ENCODE measurements around the gene AKT2.

DNA sequence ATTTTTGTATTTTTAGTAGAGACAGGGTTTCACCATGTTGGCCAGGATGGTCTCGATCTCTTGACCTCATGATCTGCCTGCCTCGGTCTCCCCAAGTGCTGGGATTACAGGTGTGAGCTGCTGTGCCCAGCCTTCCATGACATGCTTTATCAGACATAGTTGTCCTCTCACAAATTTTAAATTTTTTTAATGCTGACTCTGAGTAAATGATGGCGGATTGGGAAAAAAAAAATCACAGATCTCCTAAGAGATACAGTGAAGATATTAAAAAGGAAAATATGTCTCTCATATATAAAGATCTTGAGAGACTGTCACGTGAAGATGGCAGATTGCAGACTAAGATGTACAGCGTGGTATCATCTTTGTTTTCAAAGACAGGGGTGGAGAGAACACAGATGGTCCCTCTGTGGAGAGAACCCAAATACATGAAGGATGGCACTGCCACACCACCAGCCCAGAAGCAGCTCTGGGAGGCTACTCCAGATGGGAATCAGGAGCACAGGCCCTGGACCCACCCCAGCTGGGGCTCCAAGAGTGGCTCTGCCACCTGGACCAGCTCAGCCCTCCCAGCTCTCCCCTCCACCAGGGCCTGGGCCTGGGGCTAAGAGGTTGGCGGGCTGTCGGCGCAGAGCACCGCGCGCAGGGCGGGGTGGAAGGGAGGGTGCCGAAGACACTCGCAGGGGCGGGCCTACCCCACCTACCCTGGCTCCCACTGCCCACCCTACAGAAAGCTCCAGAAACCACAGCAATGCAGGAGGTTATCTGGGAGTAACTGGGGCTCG, 38.7 kb downstream of the AKT2 start:
- TF ChIP-seq CTCF (IDR thresholded peaks at IDR 0.05; ENCODE audit: borderline replicate concordance, extremely low read depth, low read length, poor library complexity, severe bottlenecking) (no peak), EZH2 (IDR thresholded peaks at IDR 0.05; ENCODE audit: borderline replicate concordance, low read depth, low read length, severe bottlenecking) (no peak)
